Thyroid gland (tissue), 4 donors: ENCODE measurements around the gene STX8.

Source experiments
- POLR2A ChIP-seq, 2 donors: fragments of 450-650 bp; IDR thresholded peaks; one replicate each; pipeline ENCODE4 v1.6.1; 2017; ENCODE audit warnings: antibody characterized with exemption in 2 of 2, mild to moderate bottlenecking in 2 of 2, moderate library complexity in 1 of 2
- TF ChIP-seq, protein P1 (sequence below), 6 experiments: fragments of 200-600 bp in 3 of 6; fragments of 450-650 bp in 3 of 6; sonication (generic) in 3 of 6; IDR thresholded peaks; one replicate each; pipeline ENCODE4 v1.5.1; 2016 to 2019; ENCODE audit warnings: antibody characterized with exemption in 6 of 6, mild to moderate bottlenecking in 2 of 6, inconsistent platforms in 1 of 6, moderate library complexity in 1 of 6

GRCh38 chr17:9402590-9403199 is 172.9 kb downstream of the STX8 start:
- TF ChIP-seq, protein P1, sequence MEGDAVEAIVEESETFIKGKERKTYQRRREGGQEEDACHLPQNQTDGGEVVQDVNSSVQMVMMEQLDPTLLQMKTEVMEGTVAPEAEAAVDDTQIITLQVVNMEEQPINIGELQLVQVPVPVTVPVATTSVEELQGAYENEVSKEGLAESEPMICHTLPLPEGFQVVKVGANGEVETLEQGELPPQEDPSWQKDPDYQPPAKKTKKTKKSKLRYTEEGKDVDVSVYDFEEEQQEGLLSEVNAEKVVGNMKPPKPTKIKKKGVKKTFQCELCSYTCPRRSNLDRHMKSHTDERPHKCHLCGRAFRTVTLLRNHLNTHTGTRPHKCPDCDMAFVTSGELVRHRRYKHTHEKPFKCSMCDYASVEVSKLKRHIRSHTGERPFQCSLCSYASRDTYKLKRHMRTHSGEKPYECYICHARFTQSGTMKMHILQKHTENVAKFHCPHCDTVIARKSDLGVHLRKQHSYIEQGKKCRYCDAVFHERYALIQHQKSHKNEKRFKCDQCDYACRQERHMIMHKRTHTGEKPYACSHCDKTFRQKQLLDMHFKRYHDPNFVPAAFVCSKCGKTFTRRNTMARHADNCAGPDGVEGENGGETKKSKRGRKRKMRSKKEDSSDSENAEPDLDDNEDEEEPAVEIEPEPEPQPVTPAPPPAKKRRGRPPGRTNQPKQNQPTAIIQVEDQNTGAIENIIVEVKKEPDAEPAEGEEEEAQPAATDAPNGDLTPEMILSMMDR (IDR thresholded peaks at IDR 0.05): peak in 1 of 6 experiments; percentile 23
- no peak for TF ChIP-seq POLR2A (IDR thresholded peaks at IDR 0.05)
